Mucosa of stomach (tissue), 1 donor: ENCODE data around the gene CRELD1.

Experiments used
- H3K27me3 ChIP-seq: one replicate; pipeline ENCODE4 v1.7.0; 2013; ENCODE audit warnings: mild to moderate bottlenecking, low read length; ENCODE audit not compliant: control insufficient read depth, insufficient read depth
- H3K36me3 ChIP-seq: one replicate; pipeline ENCODE4 v1.7.0; 2013; ENCODE audit warnings: low read length; ENCODE audit not compliant: control insufficient read depth, insufficient read depth
- H3K4me1 ChIP-seq: one replicate; pipeline ENCODE4 v1.7.0; 2013; ENCODE audit warnings: mild to moderate bottlenecking, low read length; ENCODE audit not compliant: control insufficient read depth, insufficient read depth
- H3K4me3 ChIP-seq: one replicate; pipeline ENCODE4 v1.7.0; 2013; ENCODE audit warnings: low read length
- H3K9ac ChIP-seq: one replicate; pipeline ENCODE4 v1.7.0; 2013; ENCODE audit warnings: mild to moderate bottlenecking, low read length, moderate library complexity
- H3K9me3 ChIP-seq: one replicate; pipeline ENCODE4 v1.7.0; 2013; ENCODE audit warnings: mild to moderate bottlenecking, low read length, moderate library complexity; ENCODE audit not compliant: control insufficient read depth
- donor health status: Pancreatic carcinoma.

Gene CRELD1

DNA sequence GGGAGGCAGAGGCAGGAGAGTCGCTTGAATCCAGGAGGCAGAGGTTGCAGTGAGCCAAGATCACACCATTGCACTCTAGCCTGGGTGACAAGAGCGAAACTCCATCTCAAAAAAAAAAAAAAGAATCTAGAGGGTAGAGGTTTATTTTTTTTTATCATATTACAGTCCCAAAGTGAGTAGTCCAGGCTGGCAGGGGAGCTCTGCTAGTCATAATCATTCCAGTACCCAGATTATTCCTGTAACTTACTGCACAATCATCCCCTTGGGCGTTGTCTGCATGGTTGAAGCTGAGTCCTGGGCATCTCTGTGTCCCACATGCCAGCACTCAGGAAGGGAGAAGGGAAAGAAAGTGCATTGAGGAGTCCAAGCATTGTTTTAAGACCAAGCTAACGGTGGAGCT, 8.5 kb downstream of the CRELD1 start:
- no peak overlapping the region for H3K4me3 ChIP-seq
- peaks cover 4% of the 10 kb centered on the region for H3K36me3 ChIP-seq
- no peak overlapping the region for H3K9ac ChIP-seq
- H3K27me3 ChIP-seq: no peaks in the 10 kb centered on the region
- H3K4me1 ChIP-seq: peaks cover 6% of the 10 kb centered on the region
- H3K9me3 ChIP-seq: no peaks in the 10 kb centered on the region

DNA sequence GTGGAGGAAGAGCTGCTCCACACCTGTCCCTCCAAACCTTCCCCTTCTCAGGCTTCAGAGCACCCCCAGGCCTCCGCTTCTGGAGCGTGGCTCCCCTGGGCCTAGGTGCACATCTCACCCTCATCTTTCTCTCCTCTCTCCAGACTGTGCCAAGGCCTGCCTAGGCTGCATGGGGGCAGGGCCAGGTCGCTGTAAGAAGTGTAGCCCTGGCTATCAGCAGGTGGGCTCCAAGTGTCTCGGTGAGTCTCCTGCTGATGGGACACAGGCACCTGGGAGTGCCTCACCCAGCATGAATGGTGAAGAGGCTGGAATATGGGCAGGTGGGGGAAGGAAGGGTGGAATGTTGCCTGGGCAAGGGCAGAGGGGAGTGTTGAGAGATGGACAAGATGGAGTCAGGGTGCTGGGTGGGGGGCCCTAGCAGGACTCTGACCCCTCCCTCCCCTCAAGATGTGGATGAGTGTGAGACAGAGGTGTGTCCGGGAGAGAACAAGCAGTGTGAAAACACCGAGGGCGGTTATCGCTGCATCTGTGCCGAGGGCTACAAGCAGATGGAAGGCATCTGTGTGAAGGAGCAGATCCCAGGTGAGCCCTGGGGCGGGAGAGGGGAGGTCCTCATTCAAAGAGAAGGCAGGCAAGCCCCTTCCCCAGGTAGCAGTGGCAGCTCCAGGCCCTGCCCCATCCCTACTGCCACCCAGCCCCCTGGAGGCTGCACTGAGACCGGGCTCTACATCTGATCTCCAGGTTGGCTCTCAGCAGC, 9.5 kb downstream of the CRELD1 start:
- Histone ChIP-seq H3K27me3 (no peaks in the 10 kb centered on the region), H3K4me1 (peaks cover 6% of the 10 kb centered on the region), H3K36me3 (peaks cover 4% of the 10 kb centered on the region), H3K9ac (no peak overlapping the region), H3K4me3 (no peak overlapping the region), H3K9me3 (no peaks in the 10 kb centered on the region)

DNA sequence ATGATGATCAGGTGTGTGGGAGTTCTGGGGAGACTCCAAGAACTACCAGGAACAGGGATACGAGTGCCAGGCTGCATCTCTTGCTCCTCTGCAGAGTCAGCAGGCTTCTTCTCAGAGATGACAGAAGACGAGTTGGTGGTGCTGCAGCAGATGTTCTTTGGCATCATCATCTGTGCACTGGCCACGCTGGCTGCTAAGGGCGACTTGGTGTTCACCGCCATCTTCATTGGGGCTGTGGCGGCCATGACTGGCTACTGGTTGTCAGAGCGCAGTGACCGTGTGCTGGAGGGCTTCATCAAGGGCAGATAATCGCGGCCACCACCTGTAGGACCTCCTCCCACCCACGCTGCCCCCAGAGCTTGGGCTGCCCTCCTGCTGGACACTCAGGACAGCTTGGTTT, 10.6 kb downstream of the CRELD1 start:
- Histone ChIP-seq H3K36me3 (peaks cover 4% of the 10 kb centered on the region), H3K27me3 (no peaks in the 10 kb centered on the region), H3K9me3 (no peaks in the 10 kb centered on the region), H3K4me3 (no peak overlapping the region), H3K4me1 (peaks cover 6% of the 10 kb centered on the region), H3K9ac (no peak overlapping the region)

DNA sequence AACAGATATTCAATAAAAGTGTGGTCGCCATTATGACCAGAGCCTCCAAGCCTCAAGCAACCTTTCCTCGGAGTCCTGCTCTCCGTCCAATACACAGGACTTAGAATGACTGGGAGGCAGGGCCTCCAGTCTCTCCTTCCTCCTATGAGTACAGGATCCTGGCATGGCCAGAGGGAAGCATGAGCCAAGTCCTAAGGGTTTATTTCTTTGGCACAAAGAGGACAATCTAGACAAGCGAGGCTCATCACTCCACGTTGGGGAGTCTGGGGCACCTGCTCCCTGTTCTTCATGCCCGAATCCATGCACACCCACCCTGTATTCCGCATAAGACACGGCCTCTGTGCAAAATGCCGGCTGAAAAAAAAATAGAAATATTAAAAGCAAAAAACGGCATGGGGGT, 11.7 kb downstream of the CRELD1 start:
- Histone ChIP-seq H3K9me3 (no peaks in the 10 kb centered on the region), H3K36me3 (peaks cover 4% of the 10 kb centered on the region), H3K4me3 (no peak overlapping the region), H3K27me3 (no peaks in the 10 kb centered on the region), H3K4me1 (peaks cover 6% of the 10 kb centered on the region), H3K9ac (no peak overlapping the region)

DNA sequence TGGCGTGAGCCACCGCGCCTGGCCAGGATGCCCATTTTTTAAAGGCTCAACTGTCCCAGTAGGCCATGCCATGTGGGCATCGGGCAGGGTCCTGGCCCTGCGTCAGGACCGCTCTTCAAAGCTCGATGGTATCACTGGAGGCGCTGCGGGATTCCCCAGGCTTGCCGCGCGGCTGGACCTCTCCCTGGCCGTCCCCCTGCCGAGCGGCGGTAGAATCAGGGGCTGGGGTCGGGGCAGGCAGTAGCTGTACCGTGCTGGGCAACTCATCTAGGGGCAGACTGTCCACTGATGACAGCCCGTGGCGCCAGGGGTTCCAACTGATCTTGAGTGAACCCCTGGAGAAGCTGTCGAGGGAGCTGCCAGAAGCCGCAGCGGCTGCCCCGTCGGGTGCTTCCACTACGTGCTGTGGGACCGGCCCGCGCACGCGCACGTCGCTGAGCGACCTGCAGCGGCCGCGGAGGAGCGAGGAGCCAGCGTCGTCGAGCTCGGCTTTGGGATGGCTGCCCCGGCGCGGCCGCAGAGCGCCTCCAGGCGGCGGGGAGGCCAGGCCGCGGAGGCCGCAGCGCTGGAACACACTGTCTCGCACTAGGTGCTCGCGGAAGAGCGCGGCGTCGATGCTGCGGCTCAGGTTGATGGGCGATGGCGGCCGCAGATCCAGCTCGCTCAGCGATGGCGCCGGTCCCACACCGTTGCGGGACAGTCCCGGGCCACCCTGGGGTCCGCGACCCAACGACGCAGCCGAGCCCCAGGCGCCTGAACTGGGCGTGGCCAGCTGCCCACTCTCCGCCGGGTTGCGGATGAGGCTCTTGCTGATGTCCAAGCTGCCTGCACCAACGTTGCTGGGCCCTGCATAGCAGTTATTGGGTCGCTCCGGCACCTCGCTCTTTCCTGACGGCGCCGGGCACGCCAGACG, 12.7 kb downstream of the CRELD1 start:
- Histone ChIP-seq H3K27me3 (peaks cover under 1% of the 10 kb centered on the region), H3K4me1 (peaks cover 7% of the 10 kb centered on the region), H3K36me3 (peaks cover 4% of the 10 kb centered on the region), H3K9me3 (no peaks in the 10 kb centered on the region), H3K4me3 (peak overlapping the region; percentile 54), H3K9ac (peak overlapping the region; percentile 77)

DNA sequence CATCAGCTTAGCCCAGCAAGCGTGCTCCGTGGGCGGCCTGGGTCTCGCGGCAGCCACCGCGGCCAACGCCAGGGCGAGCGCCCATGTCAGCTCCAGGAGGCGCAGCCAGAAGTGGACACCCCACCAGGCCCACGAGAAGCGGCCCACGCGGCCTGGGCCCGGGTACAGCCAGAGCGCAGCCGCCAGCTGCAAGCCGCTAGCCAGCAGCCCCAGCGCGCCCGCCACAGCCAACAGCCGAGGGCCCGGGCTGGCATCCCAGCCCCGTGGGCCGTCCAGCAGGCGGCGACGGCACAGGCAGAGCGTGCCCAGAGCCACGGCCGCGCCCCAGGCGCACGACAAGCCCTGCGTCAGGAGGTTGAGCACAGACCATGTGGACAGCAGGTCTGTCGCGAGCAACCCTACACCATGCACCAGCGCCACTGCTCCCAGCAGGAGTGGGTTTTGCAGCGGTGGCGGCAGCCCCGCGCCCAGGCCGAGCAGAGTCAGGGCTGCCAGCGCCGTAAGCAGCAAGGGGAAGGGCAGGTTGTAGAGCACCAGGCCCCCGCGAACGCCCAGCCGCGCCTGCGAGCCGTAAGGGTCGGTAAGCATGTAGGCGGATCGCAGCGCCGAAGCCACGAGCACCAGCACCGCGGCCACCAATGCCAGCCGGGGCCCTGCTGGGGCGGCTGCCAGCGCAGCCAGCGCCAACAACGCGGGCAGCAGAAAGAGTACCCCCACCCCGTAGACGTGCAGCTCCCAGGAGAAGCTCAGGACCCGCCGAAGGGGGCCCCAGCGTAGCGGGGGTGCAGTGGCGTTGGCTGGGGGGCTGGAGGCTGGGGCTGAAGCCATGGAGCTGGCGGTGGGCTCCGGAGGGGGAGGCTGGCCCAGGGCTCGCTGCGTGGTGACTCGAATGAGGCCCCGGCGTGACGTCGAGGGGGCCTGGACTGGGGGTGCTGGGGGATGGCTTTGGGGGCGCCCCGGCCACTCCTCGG, 13.7 kb downstream of the CRELD1 start:
- Histone ChIP-seq H3K27me3 (peaks cover 7% of the 10 kb centered on the region), H3K9ac (peak overlapping the region; percentile 43), H3K36me3 (peaks cover 4% of the 10 kb centered on the region)

DNA sequence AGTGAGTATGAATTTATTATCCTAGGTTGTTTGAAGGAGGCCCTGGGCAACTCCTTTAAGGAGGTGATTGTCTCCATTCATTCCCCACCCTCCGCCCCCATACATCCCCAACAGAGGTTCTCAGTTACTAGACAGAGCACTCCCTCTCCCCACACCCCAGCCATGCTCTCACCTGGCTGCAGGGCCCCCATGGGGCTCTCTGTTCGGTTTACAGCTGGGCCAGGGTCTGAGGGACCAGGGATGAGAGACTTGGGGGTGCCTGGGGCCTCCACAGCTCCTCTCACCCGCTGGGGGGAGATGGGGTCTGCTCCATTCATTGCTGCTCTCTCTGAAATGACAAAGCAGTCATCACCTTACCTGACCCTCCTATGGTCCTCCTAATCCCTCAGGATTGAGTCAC, 15.0 kb downstream of the CRELD1 start:
- Histone ChIP-seq H3K27me3 (peaks cover 7% of the 10 kb centered on the region), H3K4me3 (no peak overlapping the region), H3K4me1 (peaks cover 12% of the 10 kb centered on the region), H3K36me3 (peaks cover 4% of the 10 kb centered on the region), H3K9me3 (no peaks in the 10 kb centered on the region), H3K9ac (peak overlapping the region; percentile 7)

More for the DNA sequence above, 13.7 kb downstream of the CRELD1 start:
- H3K4me3 ChIP-seq: peak overlapping the region; percentile 41
- H3K4me1 ChIP-seq: peaks cover 12% of the 10 kb centered on the region
- H3K9me3 ChIP-seq: no peaks in the 10 kb centered on the region

DNA sequence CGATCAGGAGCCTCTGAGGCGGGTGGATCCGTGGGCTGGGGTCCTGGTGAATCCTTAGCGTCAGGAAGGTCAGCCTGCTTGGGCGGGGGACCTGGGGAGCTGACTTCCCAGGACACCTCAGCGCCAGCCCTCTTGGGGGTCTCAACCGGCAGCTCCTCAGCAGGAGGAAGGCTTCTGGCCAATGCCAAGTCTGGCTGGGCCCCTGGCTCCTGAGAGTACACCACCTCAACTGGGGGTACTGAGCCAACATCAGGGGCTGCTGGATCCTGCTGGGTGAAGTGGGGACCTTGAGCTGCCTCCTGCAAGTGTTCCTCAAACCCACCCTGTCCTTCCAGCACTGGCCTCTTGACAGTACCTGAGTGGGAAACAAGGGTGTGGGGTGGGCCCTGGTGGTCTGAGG, 15.5 kb downstream of the CRELD1 start:
- peaks cover 12% of the 10 kb centered on the region for H3K4me1 ChIP-seq
- H3K4me3 ChIP-seq: no peak overlapping the region
- peaks cover 7% of the 10 kb centered on the region for H3K27me3 ChIP-seq
- H3K36me3 ChIP-seq: no peaks in the 10 kb centered on the region
- H3K9ac ChIP-seq: peak overlapping the region; percentile 7
- H3K9me3 ChIP-seq: no peaks in the 10 kb centered on the region

DNA sequence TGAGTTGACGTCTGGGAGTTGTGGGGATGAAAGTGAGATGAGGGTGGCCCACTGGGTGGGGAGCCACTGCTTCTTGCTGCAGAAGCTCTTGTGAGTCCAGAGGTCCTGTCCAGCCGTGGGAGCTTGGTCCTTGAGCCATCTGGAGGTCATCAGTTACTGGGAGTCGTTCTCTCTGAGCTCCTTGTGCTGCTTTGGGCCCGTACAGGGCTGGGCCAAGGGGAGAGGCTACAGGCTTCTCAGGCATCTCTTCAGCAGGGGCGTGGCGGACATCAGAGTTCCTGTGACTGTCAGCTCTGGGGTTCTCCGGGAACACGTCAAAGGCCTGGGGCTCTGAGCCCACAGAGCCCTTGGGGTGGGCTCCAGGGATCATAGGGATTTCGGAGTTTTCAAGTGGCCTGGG, 16.0 kb downstream of the CRELD1 start:
- no peak overlapping the region for H3K4me3 ChIP-seq
- H3K27me3 ChIP-seq: peaks cover 7% of the 10 kb centered on the region
- peaks cover 12% of the 10 kb centered on the region for H3K4me1 ChIP-seq
- H3K9me3 ChIP-seq: no peaks in the 10 kb centered on the region
- no peaks in the 10 kb centered on the region for H3K36me3 ChIP-seq
- H3K9ac ChIP-seq: no peak overlapping the region

DNA sequence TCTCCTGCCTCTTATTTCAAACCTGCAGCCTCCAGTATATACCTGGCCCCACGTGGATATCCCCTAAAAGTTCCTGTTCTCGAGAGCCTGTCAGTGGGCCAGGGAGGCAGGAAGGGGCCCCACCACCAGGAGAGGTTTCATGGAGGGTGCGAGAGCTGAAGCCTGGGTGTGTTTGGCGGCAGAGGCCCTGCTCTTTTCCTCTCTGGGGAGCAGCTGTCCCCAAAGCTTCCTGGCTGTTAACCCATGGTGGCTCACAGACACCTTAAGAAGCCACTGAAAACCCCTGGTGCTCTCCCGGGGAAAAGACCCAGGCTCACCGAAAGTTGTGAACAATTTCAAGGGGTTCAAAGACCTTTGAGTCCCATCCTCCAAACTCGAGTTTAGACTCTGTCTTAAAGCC, 17.5 kb downstream of the CRELD1 start:
- Histone ChIP-seq H3K9me3 (no peaks in the 10 kb centered on the region), H3K4me1 (peaks cover 16% of the 10 kb centered on the region), H3K27me3 (peaks cover 7% of the 10 kb centered on the region), H3K36me3 (no peaks in the 10 kb centered on the region), H3K4me3 (no peak overlapping the region), H3K9ac (no peak overlapping the region)

DNA sequence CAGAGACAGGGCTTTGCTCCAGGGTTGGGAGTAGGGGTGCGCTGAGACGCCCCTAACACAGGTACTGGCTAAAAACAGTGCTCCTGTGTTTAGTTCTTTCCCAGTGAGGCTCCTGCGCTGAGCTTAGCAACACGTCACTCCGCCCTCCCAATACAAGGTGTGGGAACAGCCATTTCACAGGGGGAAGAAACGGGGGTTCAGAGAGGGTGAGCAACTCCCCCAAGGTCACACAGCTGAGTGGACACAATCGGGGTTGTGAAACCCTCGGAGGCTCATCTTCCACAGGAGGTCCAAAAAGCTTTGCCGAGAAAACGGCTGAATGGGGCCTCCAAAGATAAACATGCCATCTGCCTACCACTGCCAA, 17.9 kb downstream of the CRELD1 start:
- H3K36me3 ChIP-seq: no peaks in the 10 kb centered on the region
- H3K9me3 ChIP-seq: no peaks in the 10 kb centered on the region
- H3K4me1 ChIP-seq: peaks cover 16% of the 10 kb centered on the region
- H3K9ac ChIP-seq: peak overlapping the region; percentile 34
- peaks cover 7% of the 10 kb centered on the region for H3K27me3 ChIP-seq
- no peak overlapping the region for H3K4me3 ChIP-seq
